Measurements from ENCODE around the gene TP53I3. TPM values are rescaled to one million over a fixed set of nuclear protein-coding genes. Genes with fewer than 3 reads are reported as not detected.
"Not testable (repeated sequence)": the region's sequence is repeated elsewhere in the genome, so short reads cannot be mapped to it uniquely, and the experiment has no call there.

The TP53I3 gene
- total RNA-seq, 2 experiments from 2014 or later: 2.5 to 2.7 TPM

- Mint-ChIP-seq H3K9me3 (peaks cover 26% of the 10 kb centered on the region), H3K4me1 (no peaks in the 10 kb centered on the region), H3K27me3 (peaks cover 3% of the 10 kb centered on the region), H3K4me3 (no peak overlapping the region), H3K27ac (no peak overlapping the region), H3K36me3 (ENCODE audit: low read depth) (peaks cover 3% of the 10 kb centered on the region)
- CTCF ChIA-PET: interaction anchor here (0.6 to 1.3 kb wide), 3 partner anchors 11 to 28 kb away, joined by 3 to 4 read pairs (median 4); partner anchors contain the start of gene TP53I3
- DNase-seq: no peak
- POLR2A ChIA-PET: no interaction called here
Observed at GRCh38 chr2:24110660-24111303, 26.1 kb upstream of the TP53I3 start.

DNA sequence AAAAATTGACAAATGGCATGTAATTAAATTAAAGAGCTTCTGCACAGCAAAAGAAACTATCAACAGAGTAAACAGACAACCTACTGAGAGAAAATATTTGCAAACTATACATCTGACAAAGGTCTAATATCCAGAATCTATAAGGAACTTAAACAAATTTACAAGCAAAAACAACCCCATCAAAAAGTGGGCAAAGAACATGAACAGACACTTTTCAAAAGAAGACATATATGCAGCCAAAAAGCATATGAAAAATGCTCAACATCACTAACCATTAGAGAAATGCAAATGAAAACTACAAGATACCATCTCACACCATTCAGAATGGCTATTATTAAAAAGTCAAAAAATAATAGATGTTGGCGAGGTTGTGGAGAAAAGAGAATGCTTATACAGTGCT, 24.8 kb upstream of the TP53I3 start:
- H3K4me3 Mint-ChIP-seq; H3K27me3 Mint-ChIP-seq; DNase-seq; H3K27ac Mint-ChIP-seq; POLR2A ChIA-PET; H3K36me3 Mint-ChIP-seq (ENCODE audit: low read depth); H3K4me1 Mint-ChIP-seq: not testable (repeated sequence)
- H3K9me3 Mint-ChIP-seq: peaks cover 26% of the 10 kb centered on the region
- CTCF ChIA-PET: interaction anchor here (0.7 to 1.3 kb wide), 2 partner anchors 13 to 26 kb away, joined by 3 read pairs; no protein-coding TSS in a partner anchor

- Mint-ChIP-seq H3K9me3 (peaks cover 26% of the 10 kb centered on the region), H3K4me3 (no peak overlapping the region), H3K27ac (no peak overlapping the region), H3K27me3 (peaks cover 3% of the 10 kb centered on the region), H3K4me1 (no peaks in the 10 kb centered on the region), H3K36me3 (ENCODE audit: low read depth) (peaks cover 6% of the 10 kb centered on the region)
- DNase-seq: no peak
- CTCF ChIA-PET: interaction anchor here (0.6 to 2.1 kb wide), 4 partner anchors 8 to 992 kb away, joined by 3 to 5 read pairs (median 4); no protein-coding TSS in a partner anchor
- POLR2A ChIA-PET: no interaction called here
Observed at GRCh38 chr2:24107336-24107735, 22.7 kb upstream of the TP53I3 start.

GRCh38 chr2:24106786-24107185, 22.2 kb upstream of the TP53I3 start:
- ChIA-PET POLR2A (no interaction called here), CTCF (interaction anchor here (2.1 kb wide), 1 partner anchor 9 kb away, joined by 5 read pairs; no protein-coding TSS in a partner anchor)
- DNase-seq: no peak
- Mint-ChIP-seq H3K36me3 (ENCODE audit: low read depth) (peaks cover 6% of the 10 kb centered on the region), H3K9me3 (peaks cover 26% of the 10 kb centered on the region), H3K27ac (no peak overlapping the region), H3K4me3 (no peak overlapping the region), H3K27me3 (peaks cover 3% of the 10 kb centered on the region), H3K4me1 (no peaks in the 10 kb centered on the region)

- no peak overlapping the region for H3K27ac Mint-ChIP-seq
- no peak overlapping the region for H3K4me3 Mint-ChIP-seq
- H3K9me3 Mint-ChIP-seq: peaks cover 26% of the 10 kb centered on the region
- POLR2A ChIA-PET: no interaction called here
- H3K4me1 Mint-ChIP-seq: no peaks in the 10 kb centered on the region
- CTCF ChIA-PET: interaction anchor here (0.6 to 2.1 kb wide), 3 partner anchors 10 to 233 kb away, joined by 3 to 5 read pairs (median 4); partner anchors contain the start of gene TP53I3
- peaks cover 3% of the 10 kb centered on the region for H3K27me3 Mint-ChIP-seq
- no peak for DNase-seq
- H3K36me3 Mint-ChIP-seq (ENCODE audit: low read depth): peaks cover 6% of the 10 kb centered on the region
Observed at GRCh38 chr2:24105816-24106215, 21.2 kb upstream of the TP53I3 start.

DNA sequence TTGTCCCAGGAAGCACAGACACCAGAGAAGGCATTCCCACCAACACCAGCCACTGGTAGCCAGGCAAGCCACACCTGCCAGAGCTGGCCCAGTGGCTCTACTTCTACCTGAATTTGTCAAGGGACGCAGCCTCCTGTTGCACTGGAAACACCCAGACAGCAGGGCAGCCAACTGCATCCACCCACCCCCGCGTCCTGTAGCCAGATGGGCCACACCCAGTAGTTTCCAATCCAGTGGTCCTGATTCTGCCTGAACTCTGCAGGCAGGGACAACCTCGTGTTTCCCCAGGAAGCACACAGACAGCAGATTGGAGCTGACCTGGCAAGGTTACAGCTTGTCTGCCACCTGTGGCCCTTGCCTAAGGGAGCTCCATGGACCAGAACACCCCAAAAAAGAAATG, 20.3 kb upstream of the TP53I3 start:
- POLR2A ChIA-PET: no interaction called here
- peaks cover 8% of the 10 kb centered on the region for H3K36me3 Mint-ChIP-seq (ENCODE audit: low read depth)
- peaks cover 3% of the 10 kb centered on the region for H3K27me3 Mint-ChIP-seq
- no peaks in the 10 kb centered on the region for H3K4me1 Mint-ChIP-seq
- peaks cover 25% of the 10 kb centered on the region for H3K9me3 Mint-ChIP-seq
- no peak overlapping the region for H3K27ac Mint-ChIP-seq
- DNase-seq: no peak
- H3K4me3 Mint-ChIP-seq: no peak overlapping the region
- CTCF ChIA-PET: interaction anchor here (1.1 kb wide), 2 partner anchors 21 to 25 kb away, joined by 3 to 4 read pairs; partner anchors contain the start of gene TP53I3

DNA sequence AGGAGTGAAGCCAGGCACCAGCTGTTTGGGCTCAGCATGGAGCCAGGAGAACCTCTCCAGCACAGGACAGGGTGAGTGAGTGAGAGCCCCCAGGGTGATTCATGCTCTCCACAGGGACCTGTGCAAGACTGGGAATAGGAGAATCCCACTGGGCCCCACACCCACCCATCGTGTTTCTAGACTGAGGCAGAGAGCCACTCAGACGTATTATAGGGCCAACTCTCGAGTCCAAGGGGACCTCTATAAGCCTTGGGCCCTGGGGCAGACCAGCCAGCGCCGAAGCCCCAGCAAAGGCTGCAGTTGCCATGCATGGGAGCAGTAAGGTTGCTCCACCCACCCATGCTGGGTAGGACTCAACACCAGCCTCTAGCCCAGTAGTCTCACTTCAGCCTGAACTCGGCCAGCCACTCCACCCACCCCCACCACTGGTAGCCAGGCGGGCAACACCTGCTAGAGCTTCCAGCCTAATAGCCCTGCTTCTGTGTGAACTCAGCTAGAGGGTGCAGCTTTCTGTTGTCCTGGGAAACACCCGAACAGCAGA, 19.5 kb upstream of the TP53I3 start:
- H3K4me3 Mint-ChIP-seq: no peak overlapping the region
- DNase-seq: no peak
- H3K27me3 Mint-ChIP-seq: peaks cover 3% of the 10 kb centered on the region
- POLR2A ChIA-PET: no interaction called here
- CTCF ChIA-PET: interaction anchor here (1.1 kb wide), 1 partner anchor 25 kb away, joined by 3 read pairs; no protein-coding TSS in a partner anchor
- H3K36me3 Mint-ChIP-seq (ENCODE audit: low read depth): peaks cover 8% of the 10 kb centered on the region
- no peaks in the 10 kb centered on the region for H3K4me1 Mint-ChIP-seq
- H3K9me3 Mint-ChIP-seq: peaks cover 22% of the 10 kb centered on the region
- no peak overlapping the region for H3K27ac Mint-ChIP-seq

- POLR2A ChIA-PET: no interaction called here
- no peak overlapping the region for H3K4me3 Mint-ChIP-seq
- H3K4me1 Mint-ChIP-seq: no peaks in the 10 kb centered on the region
- H3K27ac Mint-ChIP-seq: no peak overlapping the region
- DNase-seq: no peak
- H3K36me3 Mint-ChIP-seq (ENCODE audit: low read depth): peaks cover 8% of the 10 kb centered on the region
- no peaks in the 10 kb centered on the region for H3K27me3 Mint-ChIP-seq
- H3K9me3 Mint-ChIP-seq: peaks cover 14% of the 10 kb centered on the region
- CTCF ChIA-PET: no interaction called here
Observed at GRCh38 chr2:24102677-24103076, 18.0 kb upstream of the TP53I3 start.

GRCh38 chr2:24101992-24102391, 17.4 kb upstream of the TP53I3 start:
- ChIA-PET CTCF (interaction anchor here (0.6 to 1.0 kb wide), 2 partner anchors 32 to 129 kb away, joined by 3 to 4 read pairs; no protein-coding TSS in a partner anchor), POLR2A (no interaction called here)
- peaks cover 9% of the 10 kb centered on the region for H3K9me3 Mint-ChIP-seq

GRCh38 chr2:24100732-24101131, 16.1 kb upstream of the TP53I3 start:
- DNase-seq; H3K27ac Mint-ChIP-seq; H3K27me3 Mint-ChIP-seq; POLR2A ChIA-PET; H3K4me1 Mint-ChIP-seq; H3K36me3 Mint-ChIP-seq (ENCODE audit: low read depth); H3K4me3 Mint-ChIP-seq; CTCF ChIA-PET; H3K9me3 Mint-ChIP-seq: not testable (repeated sequence)

More at GRCh38 chr2:24101992-24102391, 17.4 kb upstream of the TP53I3 start:
- no peak for DNase-seq
- Mint-ChIP-seq H3K36me3 (ENCODE audit: low read depth) (peaks cover 8% of the 10 kb centered on the region), H3K4me1 (no peaks in the 10 kb centered on the region), H3K4me3 (no peak overlapping the region), H3K27ac (no peak overlapping the region), H3K27me3 (no peaks in the 10 kb centered on the region)

- H3K27me3 Mint-ChIP-seq; H3K4me3 Mint-ChIP-seq; DNase-seq; POLR2A ChIA-PET; H3K27ac Mint-ChIP-seq; H3K9me3 Mint-ChIP-seq; H3K4me1 Mint-ChIP-seq; H3K36me3 Mint-ChIP-seq (ENCODE audit: low read depth): not testable (repeated sequence)
- CTCF ChIA-PET: interaction anchor here (1.3 to 4.0 kb wide), 2 partner anchors 11 to 168 kb away, joined by 4 to 10 read pairs; partner anchors contain the start of gene TP53I3
Observed at GRCh38 chr2:24095171-24095677, 10.6 kb upstream of the TP53I3 start.

GRCh38 chr2:24093270-24093669, 8.6 kb upstream of the TP53I3 start:
- H3K27me3 Mint-ChIP-seq, H3K4me3 Mint-ChIP-seq, H3K27ac Mint-ChIP-seq, POLR2A ChIA-PET, DNase-seq, H3K4me1 Mint-ChIP-seq, H3K9me3 Mint-ChIP-seq: not testable (repeated sequence)
- peaks cover 11% of the 10 kb centered on the region for H3K36me3 Mint-ChIP-seq (ENCODE audit: low read depth)
- CTCF ChIA-PET: interaction anchor here (4.0 kb wide), 1 partner anchor 9 kb away, joined by 10 read pairs; the partner anchor contains the start of gene TP53I3

DNA sequence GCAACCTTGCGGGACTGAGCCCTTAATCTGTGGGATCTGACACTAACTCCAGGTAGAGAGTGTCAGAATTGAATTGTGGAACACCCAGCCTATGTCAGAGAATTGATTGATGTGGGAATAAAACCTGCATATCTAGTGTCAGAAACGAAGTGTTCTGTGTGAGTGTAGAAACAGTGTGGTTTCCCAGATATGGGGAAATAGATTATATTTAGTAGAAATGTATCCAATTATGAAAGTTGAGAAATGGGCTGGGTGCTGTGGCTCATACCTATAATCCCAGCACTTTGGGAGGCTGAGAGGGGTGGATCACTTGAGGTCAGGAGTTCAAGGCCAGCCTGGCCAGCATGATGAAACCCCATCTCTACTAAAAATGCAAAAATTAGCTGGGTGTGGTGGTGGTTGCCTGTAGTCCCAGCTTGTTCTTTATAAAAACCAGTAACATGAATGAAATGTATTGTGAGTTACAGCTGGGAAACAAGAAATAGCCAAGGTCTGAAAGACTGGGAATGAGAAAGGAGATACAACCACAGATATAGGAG, 4.3 kb upstream of the TP53I3 start:
- H3K4me3 Mint-ChIP-seq: no peak overlapping the region

More for the DNA sequence above, 4.3 kb upstream of the TP53I3 start:
- CTCF ChIA-PET: no interaction called here
- Mint-ChIP-seq H3K36me3 (ENCODE audit: low read depth) (peaks cover 4% of the 10 kb centered on the region), H3K27me3 (no peaks in the 10 kb centered on the region), H3K9me3 (no peaks in the 10 kb centered on the region), H3K27ac (no peak overlapping the region), H3K4me1 (peaks cover 10% of the 10 kb centered on the region)
- DNase-seq: no peak
- POLR2A ChIA-PET: no interaction called here
